K562 (cell line): Measurements from ENCODE around the gene MYLK4. TPM values are rescaled to one million over a fixed set of nuclear protein-coding genes. Genes with fewer than 3 reads are reported as not detected.

Experiments
- ATF1 ChIP-seq, 2 experiments: fragments of 450-650 bp in 1 of 2; IDR thresholded peaks; 2 replicates each; pipeline ENCODE4 v1.6.1; 2016; ENCODE audit warnings: missing compliant biosample characterization in 1 of 2, missing genetic modification characterization in 1 of 2
- CCNT2 ChIP-seq: IDR thresholded peaks from 2 replicates; pipeline ENCODE4 v1.6.1; 2011; ENCODE audit warnings: borderline replicate concordance, low read depth, mild to moderate bottlenecking, moderate library complexity, mixed read lengths, low read length; ENCODE audit not compliant: insufficient read length; ENCODE audit errors: extremely low read depth
- E4F1 ChIP-seq: fragments of 250-450 bp; sonication (Bioruptor Pico); IDR thresholded peaks from 2 replicates; pipeline ENCODE4 v1.5.0; 2021; ENCODE audit warnings: mild to moderate bottlenecking, borderline replicate concordance
- HDAC2 ChIP-seq: fragments of 450-650 bp; IDR thresholded peaks from 2 replicates; pipeline ENCODE4 v1.6.1; 2016; ENCODE audit warnings: mild to moderate bottlenecking
- NONO ChIP-seq, 2 experiments: fragments of 200-400 bp in 1 of 2; fragments of 450-650 bp in 1 of 2; formaldehyde crosslinking in 1 of 2; IDR thresholded peaks; 2 replicates each; pipeline ENCODE4 v1.6.1; 2017; ENCODE audit warnings: low read depth in 2 of 2, mild to moderate bottlenecking in 2 of 2, moderate library complexity in 2 of 2, low read length in 1 of 2
- NR2C2 ChIP-seq, 2 experiments: fragments of 200-800 bp in 1 of 2; sonication (Bioruptor generic) in 1 of 2; sonication (generic) in 1 of 2; formaldehyde crosslinking in 1 of 2; IDR thresholded peaks; 2 replicates each; pipeline versions ENCODE4 v1.6.1 to v1.8.0; 2016 to 2022; ENCODE audit warnings: mild to moderate bottlenecking in 1 of 2, missing compliant biosample characterization in 1 of 2, missing genetic modification characterization in 1 of 2, missing genetic modification reagents in 1 of 2
- POLR2G ChIP-seq: fragments of 200-400 bp; formaldehyde crosslinking; IDR thresholded peaks from 2 replicates; pipeline ENCODE4 v1.6.1; 2017; ENCODE audit warnings: low read depth, mild to moderate bottlenecking, antibody characterized with exemption, low read length, moderate library complexity
- RNF219 ChIP-seq: fragments of 250-450 bp; sonication (Bioruptor Pico); IDR thresholded peaks from 2 replicates; pipeline ENCODE4 v1.5.0; 2022; ENCODE audit warnings: mild to moderate bottlenecking
- SMAD2 ChIP-seq: fragments of 150-350 bp; IDR thresholded peaks from 2 replicates; pipeline ENCODE4 v1.6.1; 2014; ENCODE audit warnings: low read depth, mild to moderate bottlenecking, low read length
- STAG1 ChIP-seq: sonication (generic); formaldehyde crosslinking; IDR thresholded peaks from 2 replicates; pipeline ENCODE4 v1.5.0; 2020; ENCODE audit warnings: missing genetic modification reagents, borderline replicate concordance
- TAF1 ChIP-seq: IDR thresholded peaks from 2 replicates; pipeline ENCODE4 v1.6.1; 2011; ENCODE audit warnings: mild to moderate bottlenecking, low read length, moderate library complexity; ENCODE audit not compliant: insufficient read depth, control insufficient read depth, severe bottlenecking; ENCODE audit errors: extremely low read depth
- TEAD4 ChIP-seq, 2 experiments: sonication (generic) in 1 of 2; formaldehyde crosslinking in 1 of 2; IDR thresholded peaks; 2 replicates each; pipeline versions ENCODE4 v1.6.1 to v1.8.0; 2012 to 2022; ENCODE audit warnings: borderline replicate concordance in 1 of 2, inconsistent platforms in 1 of 2, low read length in 1 of 2, mild to moderate bottlenecking in 1 of 2, missing genetic modification reagents in 1 of 2
- ZFPM2 ChIP-seq: fragments of 250-450 bp; sonication (Bioruptor Pico); IDR thresholded peaks from 2 replicates; pipeline ENCODE4 v1.5.1; 2022; ENCODE audit warnings: mild to moderate bottlenecking
- ZNF146 ChIP-seq: IDR thresholded peaks from one replicate; pipeline ENCODE4 v1.6.1; 2018; ENCODE audit warnings: missing compliant biosample characterization; ENCODE audit not compliant: unreplicated experiment
- ZNF282 ChIP-seq: sonication (generic); formaldehyde crosslinking; IDR thresholded peaks from 2 replicates; pipeline ENCODE4 v1.8.1; 2023; ENCODE audit warnings: missing genetic modification reagents
- ZNF512 ChIP-seq: IDR thresholded peaks from 2 replicates; pipeline ENCODE4 v1.6.1; 2016; ENCODE audit warnings: missing genetic modification characterization, missing compliant biosample characterization
- polyA plus RNA-seq, 8 experiments: library from polyadenylated mRNA; depleted of rRNA in 4 of 8; stranded (reverse) in 5 of 8; unstranded in 3 of 8; fragments of >200 nt; fragmentation: Nextera tagmentation in 2 of 8; fragmentation: Illumina TruSeq in 1 of 8; extraction: Ambion mirVana in 2 of 8; extraction: Trizol in 1 of 8; gene quantifications; 2 replicates each; pipeline versions ENCODE4 v1.2.1 to v1.2.3, GENCODE V29; 2011 to 2014; ENCODE audit warnings: inconsistent platforms in 1 of 8, missing spikeins in 1 of 8
- total RNA-seq, 7 experiments: library from RNA; depleted of rRNA in 6 of 7; stranded (reverse); fragments of >200 nt in 6 of 7; fragmentation: Illumina TruSeq in 2 of 7; extraction: Trizol in 2 of 7; gene quantifications; 2 replicates each; pipeline versions ENCODE4 v1.2.1 to v1.2.3, GENCODE V29; 2011 to 2021; ENCODE audit warnings: low replicate concordance in 1 of 7
- TF ChIP-seq, protein P1 (sequence below): fragments of 250-450 bp; sonication (Bioruptor Pico); IDR thresholded peaks from 2 replicates; pipeline ENCODE4 v1.4.0; 2020; ENCODE audit warnings: mild to moderate bottlenecking, moderate library complexity, borderline replicate concordance

Gene MYLK4
- total and polyA plus RNA-seq, 9 of the 15 experiments (the other 6 are each of a cell fraction or from before 2014, with no cell fraction given): 0.01 to 0.15 (median 0.06) TPM

- TF ChIP-seq, protein P1, sequence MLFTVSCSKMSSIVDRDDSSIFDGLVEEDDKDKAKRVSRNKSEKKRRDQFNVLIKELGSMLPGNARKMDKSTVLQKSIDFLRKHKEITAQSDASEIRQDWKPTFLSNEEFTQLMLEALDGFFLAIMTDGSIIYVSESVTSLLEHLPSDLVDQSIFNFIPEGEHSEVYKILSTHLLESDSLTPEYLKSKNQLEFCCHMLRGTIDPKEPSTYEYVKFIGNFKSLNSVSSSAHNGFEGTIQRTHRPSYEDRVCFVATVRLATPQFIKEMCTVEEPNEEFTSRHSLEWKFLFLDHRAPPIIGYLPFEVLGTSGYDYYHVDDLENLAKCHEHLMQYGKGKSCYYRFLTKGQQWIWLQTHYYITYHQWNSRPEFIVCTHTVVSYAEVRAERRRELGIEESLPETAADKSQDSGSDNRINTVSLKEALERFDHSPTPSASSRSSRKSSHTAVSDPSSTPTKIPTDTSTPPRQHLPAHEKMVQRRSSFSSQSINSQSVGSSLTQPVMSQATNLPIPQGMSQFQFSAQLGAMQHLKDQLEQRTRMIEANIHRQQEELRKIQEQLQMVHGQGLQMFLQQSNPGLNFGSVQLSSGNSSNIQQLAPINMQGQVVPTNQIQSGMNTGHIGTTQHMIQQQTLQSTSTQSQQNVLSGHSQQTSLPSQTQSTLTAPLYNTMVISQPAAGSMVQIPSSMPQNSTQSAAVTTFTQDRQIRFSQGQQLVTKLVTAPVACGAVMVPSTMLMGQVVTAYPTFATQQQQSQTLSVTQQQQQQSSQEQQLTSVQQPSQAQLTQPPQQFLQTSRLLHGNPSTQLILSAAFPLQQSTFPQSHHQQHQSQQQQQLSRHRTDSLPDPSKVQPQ (CRISPR knock-in tag): no peak
- TF ChIP-seq TAF1 (no peak), HDAC2 (no peak), SMAD2 (no peak), STAG1 (CRISPR knock-in tag) (peak; percentile 71; the same call in 1 of the 2 replicates), RNF219 (CRISPR knock-in tag) (no peak), TEAD4 (IDR thresholded peaks at IDR 0.05; ENCODE audit: low read length) (peak; percentile 42; the same call in 1 of the 2 replicates), TEAD4 (CRISPR knock-in tag; IDR thresholded peaks at IDR 0.05; ENCODE audit: borderline replicate concordance) (no peak), E4F1 (no peak), ZNF512 (tag) (no peak), ZNF146 (CRISPR knock-in tag) (no peak), ZFPM2 (CRISPR knock-in tag) (no peak), NONO (IDR thresholded peaks at IDR 0.05; ENCODE audit: low read depth in 2 of 2, low read length in 1 of 2) (no peak), NR2C2 (CRISPR knock-in tag; IDR thresholded peaks at IDR 0.05) (no peak), NR2C2 (tag; IDR thresholded peaks at IDR 0.05) (no peak), ATF1 (CRISPR knock-in tag; IDR thresholded peaks at IDR 0.05) (no peak), ATF1 (tag; IDR thresholded peaks at IDR 0.05) (0 out of 2 replicates have a peak, but pooled peaks have one; percentile 16), ZNF282 (no peak), POLR2G (no peak), CCNT2 (no peak)
These were observed 12.2 kb downstream of the MYLK4 start (continued) for GRCh38 chr6:2738373-2738979.
